GM18867 (cell line): Measurements from ENCODE around the gene WARS2.
A peak's percentile ranks its signal among the peaks of the same experiment; 100 is the strongest.

Source experiments
- ATAC-seq: cut with Tn5 transposase; IDR thresholded peaks from one replicate; pipeline ENCODE4 v1.9.1; 2021; ENCODE audit warnings: mild to moderate bottlenecking, moderate library complexity; ENCODE audit not compliant: unreplicated experiment

The WARS2 gene

DNA sequence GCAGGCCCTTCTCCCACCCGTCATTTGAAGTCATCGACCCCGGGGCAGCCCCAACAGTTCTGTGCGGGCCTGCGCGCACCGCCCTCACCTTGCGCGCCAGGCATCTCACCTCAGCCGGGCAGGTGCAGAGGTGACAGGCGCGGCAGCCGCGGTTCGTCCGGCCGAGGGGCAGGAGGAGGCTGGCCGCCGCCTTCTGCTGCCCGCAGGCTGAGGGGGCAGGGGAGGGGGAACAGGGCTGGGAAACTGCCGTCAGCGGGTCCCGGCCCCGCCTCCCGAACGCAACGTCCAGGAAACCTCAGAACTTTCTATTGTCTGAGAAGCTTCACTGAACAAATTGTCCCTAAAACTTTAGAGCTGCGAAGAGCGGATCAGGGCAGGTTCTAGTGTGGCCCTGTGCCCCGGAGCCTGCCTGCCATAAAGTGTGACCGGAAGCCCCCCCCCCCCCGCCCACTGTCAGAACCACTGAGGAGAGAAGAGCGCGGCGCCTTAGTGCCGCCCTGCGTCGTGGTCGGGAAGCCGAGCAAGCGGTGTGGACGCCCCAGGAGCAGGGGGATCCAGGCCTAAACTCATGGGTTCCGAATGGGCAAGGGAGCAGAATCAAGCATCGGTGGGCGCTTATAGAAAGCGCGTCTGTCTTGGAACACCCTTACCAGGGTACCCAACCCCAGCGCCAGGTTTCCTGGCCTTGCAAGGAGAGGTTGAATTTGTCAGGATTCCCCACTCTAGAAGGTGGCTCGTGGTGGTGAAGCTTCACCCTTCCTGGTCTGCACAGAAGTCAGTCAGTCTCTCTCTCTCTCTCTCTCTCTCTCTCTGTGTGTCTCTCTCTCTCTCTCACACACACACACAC, 139.0 kb downstream of the WARS2 start:
- peak; percentile 41 for ATAC-seq

DNA sequence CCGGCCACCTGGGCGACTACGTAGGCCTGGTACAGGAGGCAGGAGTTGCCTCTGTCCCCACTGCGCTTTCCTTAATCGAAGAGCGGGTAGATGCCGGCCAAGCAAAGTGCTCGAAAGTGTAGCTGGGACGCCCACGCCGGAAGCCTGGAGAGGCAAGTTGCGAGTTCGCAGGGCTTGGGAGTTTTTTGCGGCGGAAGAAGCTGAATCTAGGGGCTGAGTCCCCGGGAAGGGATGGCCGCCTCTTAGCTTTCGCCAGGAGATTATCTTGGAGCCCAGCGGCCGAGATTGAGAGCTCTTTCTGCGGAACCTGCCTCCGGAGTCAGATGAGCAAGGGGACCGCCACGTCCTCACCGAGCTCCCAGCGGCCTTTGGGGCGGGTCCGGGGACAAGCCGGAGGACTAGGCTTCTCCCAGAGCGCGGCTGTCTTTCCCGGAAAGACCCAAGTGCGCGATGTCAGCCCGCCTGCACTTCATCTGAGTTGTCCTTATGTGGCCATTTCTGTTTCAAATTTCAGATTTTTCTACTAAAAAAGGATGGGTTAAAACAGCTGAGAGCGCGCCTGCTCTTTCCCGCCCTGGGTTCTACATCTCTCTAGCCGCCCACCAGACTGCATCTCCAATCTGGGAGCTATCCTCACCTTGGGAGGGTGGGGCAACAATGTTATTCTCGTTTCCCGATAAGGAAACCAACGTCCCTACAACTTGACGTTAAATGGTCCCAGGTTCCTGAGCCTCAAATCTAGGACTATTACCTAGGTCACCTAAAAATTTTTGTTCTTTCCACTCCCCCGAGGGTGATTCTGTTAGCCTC, 139.9 kb downstream of the WARS2 start:
- ATAC-seq = no peak

DNA sequence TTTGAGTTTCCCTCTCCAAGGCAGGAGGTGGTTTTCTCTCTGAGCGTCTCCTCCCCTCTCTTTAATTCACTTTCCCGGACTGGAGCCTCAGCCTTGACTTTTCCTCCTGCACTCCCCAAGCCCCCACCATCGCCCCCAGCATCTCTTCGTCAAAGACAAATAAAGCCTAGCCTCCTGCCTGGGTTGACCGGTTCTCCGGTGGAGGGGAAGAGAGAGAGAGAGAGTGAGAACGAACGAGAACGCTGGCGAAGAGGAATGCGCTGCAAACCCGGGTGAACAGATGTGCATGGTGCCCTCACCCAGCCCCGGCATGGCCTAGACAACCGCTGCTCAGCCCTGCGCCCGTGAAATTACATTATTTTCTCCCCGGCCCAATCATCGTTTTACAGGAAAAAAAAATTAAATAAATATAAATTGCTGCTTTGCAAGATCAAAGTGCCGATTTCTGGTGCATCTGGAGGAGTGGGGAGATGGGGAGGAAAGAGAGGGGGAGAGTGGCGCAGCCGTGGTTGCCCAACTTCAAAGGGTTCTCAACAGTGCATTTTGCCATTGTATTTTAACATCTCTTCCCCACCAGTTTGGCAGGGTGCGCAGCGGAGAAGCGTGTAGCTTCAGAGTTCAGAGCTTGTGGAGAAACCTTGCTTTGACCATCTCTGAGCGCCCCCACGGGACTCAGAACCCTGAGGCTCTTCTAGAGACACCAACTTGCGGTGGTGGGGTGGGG, 140.9 kb downstream of the WARS2 start:
- no peak for ATAC-seq

DNA sequence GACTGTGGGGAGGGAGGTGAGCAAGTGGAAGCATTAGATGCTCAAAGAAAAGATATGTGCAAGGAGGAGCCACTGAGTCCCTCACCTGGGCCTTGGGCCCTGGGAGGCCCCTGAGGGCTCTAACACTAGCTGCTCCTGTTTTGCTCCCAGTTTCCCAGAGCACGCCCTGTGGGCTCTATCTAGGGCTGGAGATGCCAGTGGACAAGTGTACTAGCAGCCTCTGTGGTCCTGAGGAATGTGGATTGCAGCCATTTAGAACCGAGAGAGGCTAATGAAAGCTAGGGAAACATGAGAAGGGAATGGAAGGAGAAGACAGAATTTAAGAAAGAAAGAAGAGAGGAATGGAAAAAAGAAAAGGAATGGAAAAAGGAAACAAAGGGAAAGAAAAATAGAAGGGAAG, 142.3 kb downstream of the WARS2 start:
- ATAC-seq = no peak

DNA sequence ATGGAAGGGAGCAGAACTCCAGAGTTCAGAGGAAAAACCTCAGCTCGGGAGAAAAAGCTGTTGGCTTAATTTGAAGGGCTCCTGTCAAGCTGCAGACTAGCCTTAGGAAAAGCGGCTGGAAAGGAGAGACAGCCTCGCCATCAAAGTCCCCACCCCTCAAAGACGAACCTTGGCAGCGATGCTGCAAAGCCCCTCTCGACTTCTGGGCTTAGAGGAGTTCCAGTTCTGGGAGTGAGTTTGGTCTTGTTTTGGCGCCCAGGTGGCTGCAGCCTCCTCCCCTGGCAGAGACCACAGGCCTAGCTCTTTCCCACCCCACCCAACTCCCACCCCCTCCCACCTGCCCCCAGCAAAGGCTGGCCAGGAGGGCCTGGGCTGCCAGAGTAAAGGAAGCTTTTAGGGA, 143.2 kb downstream of the WARS2 start:
- ATAC-seq = no peak

DNA sequence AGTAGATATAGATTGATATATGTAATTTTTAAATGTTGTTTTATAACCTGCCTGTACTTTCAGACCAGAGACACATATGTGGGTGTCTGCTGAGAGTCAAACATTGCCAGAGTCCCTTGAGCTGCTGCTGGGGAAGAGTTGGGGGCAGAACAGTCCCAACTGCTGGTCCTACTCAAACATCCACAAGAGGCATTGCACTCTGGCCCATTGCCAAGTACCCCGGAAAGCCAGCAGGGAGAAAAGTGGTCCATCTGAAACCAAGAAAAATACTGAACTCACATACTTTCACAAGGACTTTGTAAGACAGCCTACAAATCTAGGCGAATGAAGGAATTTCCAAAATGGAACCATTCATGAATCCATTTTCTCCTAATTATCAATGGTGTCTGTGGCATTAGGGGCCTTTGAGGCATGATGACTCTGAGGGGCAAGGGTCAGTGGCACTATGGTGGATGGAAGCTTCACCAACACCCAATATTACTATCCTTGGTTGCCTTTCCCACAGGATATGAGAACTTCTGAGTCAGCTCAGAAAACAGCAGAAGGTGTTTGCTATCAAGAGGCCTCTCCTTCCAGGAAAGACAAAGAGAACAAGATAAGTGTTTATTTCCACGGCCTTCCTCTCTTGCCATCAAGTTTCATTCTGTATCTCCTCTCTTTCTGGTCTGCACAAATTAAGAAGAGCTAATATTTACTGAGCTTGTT, 145.0 kb downstream of the WARS2 start:
- no peak for ATAC-seq

DNA sequence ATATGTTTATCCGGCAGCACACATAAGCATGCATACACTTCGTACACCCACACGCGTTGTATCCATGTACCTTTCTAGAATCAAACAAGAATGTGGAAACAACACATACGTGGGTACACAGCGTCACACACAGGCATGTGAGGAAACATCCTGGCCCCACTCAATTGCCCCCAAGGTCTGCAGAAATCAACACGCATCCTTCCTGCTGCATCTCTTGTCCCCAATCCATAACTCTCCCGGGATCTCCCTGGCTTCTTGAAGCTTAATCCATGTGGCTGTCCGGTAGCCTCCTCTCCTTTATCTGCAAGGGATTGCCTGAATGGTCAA, 146.8 kb downstream of the WARS2 start:
- no peak for ATAC-seq

DNA sequence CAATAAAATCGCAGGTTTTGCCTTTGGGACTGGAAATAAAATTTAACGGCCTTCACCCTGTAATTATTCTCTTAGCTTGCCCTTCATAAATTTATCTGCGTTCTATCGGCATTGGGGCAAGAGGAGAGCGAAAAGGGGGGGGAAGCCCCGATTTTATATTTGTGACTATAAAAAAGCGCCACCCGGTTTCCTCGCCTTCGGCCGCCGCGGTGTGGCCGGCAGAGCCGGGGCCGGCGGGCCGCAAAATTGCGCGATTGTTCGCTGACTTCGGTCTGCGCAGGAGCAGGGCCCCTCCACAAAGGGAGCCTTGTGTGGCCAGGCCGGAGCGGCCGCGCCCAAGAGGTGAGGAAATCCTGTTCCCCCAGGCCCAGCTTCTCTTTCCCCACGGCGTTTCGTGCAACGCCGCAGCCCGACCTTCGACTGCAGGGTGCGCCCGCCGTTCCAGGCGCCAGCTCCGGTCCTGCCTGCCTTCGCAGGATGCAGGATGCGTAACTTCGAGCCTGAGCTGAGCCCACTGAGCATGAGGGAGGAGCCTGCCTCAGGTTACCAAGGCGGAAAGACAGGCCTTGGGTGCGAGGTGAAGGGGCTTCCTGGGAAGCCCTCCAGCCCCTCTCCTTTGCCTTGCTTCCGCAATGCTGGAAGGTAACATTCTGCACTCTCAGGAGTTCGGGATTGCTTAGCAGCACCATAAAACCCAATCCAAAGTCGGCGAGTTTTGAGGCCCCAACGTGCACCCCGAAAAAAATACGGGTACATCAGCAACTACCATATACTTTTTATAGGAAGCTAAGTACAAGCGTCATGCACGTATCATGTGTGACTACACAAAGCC, 147.4 kb downstream of the WARS2 start:
- ATAC-seq = no peak

DNA sequence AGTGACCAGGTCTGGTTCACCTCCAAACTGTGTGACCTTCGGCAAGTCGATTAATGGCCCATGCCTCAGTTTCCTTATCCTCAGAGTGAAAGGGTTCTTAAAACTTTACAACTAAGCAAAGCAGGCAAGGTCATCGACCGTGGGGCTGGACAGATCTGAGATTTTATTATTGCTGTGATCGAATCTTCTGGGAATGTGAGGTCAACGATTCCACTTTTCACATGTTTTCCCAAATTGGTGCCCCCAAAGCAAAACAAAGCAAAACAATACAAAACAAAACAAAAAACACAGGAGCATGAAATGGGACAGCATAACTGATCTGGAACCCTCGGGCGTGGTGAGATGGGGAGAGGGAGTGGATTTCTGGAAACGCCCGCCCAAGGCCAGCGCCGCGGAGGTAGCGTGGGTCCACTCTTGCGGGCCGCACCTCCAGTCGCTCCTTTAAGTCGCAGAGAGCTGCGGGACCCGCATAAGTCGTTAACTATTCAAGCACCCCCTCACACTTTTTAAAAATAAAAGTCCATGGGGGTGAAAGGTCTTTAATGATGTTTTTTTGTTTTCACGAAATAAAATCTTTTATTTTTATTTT, 148.1 kb downstream of the WARS2 start:
- ATAC-seq = no peak

DNA sequence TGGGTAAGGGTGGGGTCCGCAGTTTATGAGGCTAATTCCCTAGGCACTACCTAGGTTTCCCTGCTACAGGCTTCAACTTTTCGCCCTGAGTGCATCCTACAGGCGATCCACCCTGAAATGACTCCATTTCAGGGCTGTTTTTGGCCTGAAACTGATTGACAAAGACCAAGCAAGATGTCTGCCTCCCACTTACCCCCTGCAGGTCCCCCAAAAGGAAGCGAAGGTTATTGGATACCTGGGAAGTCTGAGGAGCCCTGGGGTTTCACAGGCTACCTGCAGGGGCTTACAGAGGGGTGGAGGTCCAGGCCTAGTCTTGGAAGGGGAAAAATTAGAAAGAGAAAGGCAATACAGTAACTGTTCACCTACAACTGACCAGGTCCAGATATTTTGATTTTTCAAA, 149.0 kb downstream of the WARS2 start:
- no peak for ATAC-seq

DNA sequence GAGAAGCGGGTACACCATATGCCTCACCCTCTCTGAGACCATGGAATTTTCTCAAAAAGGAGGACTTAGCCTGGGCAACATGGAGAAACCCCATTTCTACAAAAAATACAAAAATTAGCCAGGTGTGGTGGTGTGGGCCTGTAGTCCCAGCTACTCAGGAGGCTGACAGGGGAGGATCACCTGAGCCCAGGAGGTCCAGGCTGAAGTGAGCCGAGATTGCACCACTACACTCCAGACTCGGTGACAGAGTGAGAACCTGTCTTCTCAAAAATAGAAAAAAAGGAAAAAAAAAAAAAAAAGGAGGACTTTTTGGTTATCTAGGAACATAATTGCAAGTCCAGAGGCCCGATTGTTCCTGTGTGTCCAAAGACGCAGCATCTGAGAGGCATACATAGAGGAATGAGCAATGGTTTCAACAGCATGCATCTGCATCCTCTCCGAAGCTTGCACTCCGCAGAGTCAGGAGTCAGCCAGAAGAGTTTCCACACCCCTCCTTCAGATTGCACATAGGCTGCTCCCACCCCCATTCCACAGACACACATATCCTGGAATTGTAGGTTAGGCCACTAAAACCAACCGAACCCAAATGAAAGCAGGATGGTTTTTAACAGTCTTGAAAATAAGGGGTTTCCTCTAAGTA, 149.8 kb downstream of the WARS2 start:
- no peak for ATAC-seq

DNA sequence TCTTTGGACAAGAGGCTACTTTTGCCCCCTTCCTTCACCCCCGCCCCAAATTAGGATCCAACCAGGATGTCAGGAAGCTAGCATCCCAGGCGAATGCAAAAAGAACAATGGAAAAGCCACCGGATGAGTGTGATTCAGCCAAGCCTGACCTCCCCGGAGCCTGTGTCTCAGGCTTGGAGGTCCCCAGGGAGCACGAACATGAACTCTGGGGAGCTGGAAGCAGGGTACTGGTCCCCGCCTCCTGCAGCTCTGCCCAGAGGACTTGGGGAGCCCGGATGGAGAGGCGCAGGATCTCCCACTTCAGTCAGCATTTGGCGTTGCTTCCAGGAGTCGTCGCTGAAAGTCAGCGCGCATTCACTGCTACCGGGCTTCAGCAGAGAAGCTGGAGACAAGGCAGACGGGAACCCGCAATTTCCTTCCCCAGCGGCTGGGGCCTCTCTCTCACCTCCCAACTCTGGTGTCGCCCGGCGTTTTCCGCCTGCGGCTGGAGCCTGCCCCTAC, 150.5 kb downstream of the WARS2 start:
- ATAC-seq = no peak

DNA sequence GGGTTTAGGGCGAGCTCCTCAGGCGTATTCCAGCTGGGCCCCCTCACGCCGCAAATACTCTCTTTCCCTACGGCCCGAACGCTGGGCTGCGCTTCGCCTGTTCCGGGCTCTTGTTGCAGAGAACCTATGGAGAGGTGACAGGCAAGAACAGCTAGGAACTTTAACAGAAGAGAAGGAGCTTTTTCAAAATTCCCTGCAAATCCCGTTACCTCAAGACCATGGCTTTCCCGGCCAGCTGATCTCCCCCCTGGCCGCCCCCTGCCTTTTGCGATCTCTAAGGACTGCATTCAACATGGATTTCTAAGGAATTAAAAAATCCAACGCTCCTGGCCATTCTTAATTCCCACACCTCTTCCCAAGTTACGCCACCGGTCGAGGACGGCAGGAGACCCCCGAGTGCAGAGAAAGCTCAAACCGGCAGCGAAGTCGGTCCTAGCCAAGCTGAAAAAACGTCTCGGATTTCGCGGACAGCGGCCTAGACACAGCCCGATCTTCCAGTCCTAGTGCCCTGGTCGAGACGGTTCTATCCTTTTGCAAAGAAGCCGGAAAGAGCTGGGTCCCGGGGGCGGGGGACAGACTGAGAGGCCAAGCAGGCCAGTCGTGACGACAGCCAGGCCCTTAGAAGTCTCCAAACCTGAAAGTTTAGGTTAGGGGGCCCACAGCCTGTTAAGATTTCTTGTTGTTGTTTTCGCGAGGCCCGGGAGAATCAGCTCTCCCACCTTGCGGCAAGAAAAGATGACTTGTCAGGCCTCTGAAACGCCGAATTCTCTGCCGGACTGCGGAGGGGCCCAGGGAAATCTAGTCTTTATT, 151.2 kb downstream of the WARS2 start:
- no peak for ATAC-seq

DNA sequence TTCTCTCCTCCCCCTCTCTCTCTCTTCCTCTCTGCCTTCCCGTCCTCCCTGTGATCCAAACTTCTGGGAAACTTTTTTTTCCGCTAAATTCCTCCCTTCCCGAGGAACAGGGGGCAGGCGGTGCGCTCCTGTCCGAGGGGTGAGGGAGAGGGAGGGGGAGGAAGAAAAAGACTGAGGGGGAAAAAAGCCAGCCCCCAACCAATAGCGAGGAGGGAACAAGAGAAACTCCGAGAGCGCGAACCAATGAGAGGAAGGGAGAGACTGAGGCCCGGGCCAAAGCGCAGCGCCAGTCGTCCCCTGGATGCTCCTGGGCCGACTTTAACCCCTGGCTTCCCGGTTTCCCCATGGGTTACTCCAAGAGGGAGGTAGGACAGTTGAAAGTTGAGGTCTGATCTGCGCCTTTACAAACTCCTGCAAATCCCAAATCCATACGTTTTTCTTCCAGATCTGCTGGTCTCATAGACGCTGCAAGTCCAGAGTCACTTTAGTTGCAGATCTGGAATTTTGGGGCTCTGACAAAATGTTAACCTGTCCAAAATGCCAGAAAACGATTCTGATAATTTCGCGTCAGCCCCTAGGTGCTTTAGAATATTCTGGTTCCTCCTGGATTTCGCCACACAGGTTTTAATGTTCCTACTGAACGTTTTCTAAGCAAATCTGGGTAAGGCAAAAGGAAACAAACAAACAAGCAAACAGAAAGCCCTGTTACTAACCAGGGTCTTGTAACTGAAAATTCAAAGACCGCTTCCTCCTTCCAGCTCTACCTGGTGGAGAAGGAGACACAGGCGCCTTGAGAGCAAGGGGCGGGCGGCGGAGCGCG, 152.1 kb downstream of the WARS2 start, which contains the start of gene TBX15:
TBX15 (minus strand) TSS at position 158 of the 820 bp plus-strand sequence. CDS start 548 bp downstream, outside the sequence.
- no peak for ATAC-seq

DNA sequence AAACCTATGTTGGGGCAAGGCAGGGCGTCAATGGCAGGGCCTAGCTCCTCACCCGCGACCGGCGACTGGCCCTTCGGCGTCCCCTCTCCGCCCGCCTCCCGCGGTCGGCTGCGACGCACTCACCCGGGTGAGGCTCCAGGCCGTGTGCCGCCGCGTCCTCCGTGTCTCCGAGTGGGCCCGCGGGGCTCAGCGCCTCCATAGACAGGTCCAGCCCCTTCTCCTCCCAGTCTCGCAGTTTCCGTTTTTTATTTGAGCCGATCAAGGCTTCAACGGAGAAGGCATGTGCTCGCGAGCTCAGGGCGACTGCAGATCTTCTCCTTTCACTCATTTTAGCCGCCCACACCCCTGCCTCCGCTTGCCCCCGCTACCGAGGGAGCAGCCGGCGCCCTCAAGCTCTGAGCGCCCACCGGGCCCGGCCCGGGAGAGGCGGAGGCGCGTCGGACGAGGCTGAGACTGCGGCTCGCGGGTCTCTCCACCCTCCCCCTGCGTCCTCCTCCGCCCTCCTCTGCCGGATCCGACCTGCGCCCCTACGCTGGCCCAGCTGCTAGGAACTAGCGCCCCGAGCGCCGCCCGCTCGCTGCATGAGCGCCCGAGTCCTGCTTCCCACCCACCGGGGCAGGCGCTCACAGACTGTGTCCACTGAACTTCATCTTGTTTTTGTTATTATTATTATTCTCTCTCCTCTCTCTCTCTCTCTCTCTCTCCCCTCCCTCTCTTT, 152.8 kb downstream of the WARS2 start:
- ATAC-seq = no peak

DNA sequence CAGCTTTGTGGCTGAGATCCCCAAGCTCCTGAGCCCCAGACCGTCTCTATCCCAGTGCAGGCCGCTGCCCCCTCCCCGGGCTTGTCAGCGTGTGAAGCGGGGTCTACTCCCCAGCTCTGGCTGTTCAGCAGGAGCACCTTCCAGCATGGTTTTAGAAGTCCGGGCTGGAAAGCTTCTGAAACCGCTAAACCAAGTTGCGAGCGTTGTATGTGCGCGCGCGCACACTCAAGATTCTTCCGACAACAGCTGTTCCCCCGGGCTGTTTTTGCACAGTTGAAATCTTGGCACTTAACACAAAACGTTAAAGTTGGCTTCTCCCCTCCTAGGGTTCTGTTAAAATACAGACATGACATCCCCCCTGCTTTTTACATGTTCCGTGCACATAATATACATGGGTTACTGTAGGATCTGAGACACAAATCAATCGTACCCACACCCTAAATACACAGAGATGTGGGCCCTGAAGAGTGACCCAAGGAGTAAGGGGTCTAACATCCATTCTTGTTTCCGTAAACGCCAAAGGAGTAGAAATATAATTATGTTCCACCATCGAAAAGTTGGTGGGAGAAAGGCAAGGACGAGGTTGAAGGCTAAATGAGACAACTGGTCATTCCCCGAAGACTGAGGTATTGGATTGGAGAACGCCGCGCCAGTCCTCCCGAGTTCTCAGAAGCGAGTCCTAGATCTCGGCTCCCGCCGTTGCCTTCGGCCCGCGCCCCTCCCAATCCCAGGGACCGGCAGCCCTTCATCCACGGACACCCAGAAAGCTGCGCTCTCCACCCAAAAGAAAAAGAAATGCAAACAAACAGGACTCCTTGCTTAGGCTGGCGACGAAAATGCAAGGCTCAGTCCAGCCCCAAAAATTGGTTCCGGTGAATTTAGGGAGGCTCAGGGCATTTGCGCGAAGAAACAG, 153.6 kb downstream of the WARS2 start:
- ATAC-seq = no peak
